ENCODE data around the gene PCSK6. TPM values are rescaled to one million over a fixed set of nuclear protein-coding genes. Genes with fewer than 3 reads are reported as not detected.

Gene PCSK6
- total and polyA plus RNA-seq, 2 donors from 2014 or later = 3.8 to 7.3 TPM

GRCh38 chr15:101454365-101454764 is 35.1 kb downstream of the PCSK6 start:
- H3K36me3 ChIP-seq (ENCODE audit: control insufficient read depth in 2 of 3, insufficient read depth in 3 of 3, low read length in 3 of 3) = no peaks in the 10 kb centered on the region
- H3K9ac ChIP-seq (ENCODE audit: low read length in 3 of 3) = no peak overlapping the region
- H3K27ac ChIP-seq (ENCODE audit: low read depth in 2 of 2, low read length in 2 of 2) = no peak overlapping the region
- H3K4me1 ChIP-seq (ENCODE audit: control insufficient read depth in 2 of 3, insufficient read depth in 2 of 3, low read depth in 1 of 3, low read length in 3 of 3) = peaks cover 0 to 5% (median 4%) of the 10 kb centered on the region in 3 donors
- no peaks in the 10 kb centered on the region for H3K9me3 ChIP-seq (ENCODE audit: control insufficient read depth in 2 of 3, insufficient read depth in 1 of 3, low read length in 3 of 3)
- no peak overlapping the region for H3K4me3 ChIP-seq (ENCODE audit: low read length in 3 of 3)
- FAIRE-seq (no peak), DNase-seq (no peak)
- TF ChIP-seq CTCF (IDR thresholded peaks at IDR 0.05; ENCODE audit: borderline replicate concordance, extremely low read depth, insufficient read depth) = no peak
- intact Hi-C loops (cut with DNase I) = no loop called here
- H3K27me3 ChIP-seq (ENCODE audit: control insufficient read depth, insufficient read depth, low read length) = no peaks in the 10 kb centered on the region

GRCh38 chr15:101453123-101454120 is 36.1 kb downstream of the PCSK6 start:
- Histone ChIP-seq H3K27me3 (ENCODE audit: control insufficient read depth, insufficient read depth, low read length) (no peaks in the 10 kb centered on the region), H3K4me1 (ENCODE audit: control insufficient read depth in 2 of 3, insufficient read depth in 2 of 3, low read depth in 1 of 3, low read length in 3 of 3) (peaks cover 0 to 5% (median 4%) of the 10 kb centered on the region in 3 donors), H3K27ac (ENCODE audit: low read depth in 2 of 2, low read length in 2 of 2) (no peak overlapping the region), H3K9me3 (ENCODE audit: control insufficient read depth in 2 of 3, insufficient read depth in 1 of 3, low read length in 3 of 3) (no peaks in the 10 kb centered on the region), H3K36me3 (ENCODE audit: control insufficient read depth in 2 of 3, insufficient read depth in 3 of 3, low read length in 3 of 3) (no peaks in the 10 kb centered on the region), H3K4me3 (ENCODE audit: low read length in 3 of 3) (no peak overlapping the region), H3K9ac (ENCODE audit: low read length in 3 of 3) (no peak overlapping the region)
- no peak for TF ChIP-seq CTCF (IDR thresholded peaks at IDR 0.05; ENCODE audit: borderline replicate concordance, extremely low read depth, insufficient read depth)
- DNase-seq (peak in 1 of 5 donors; percentile 53), FAIRE-seq (no peak)
- intact Hi-C loops (cut with DNase I) = no loop called here

- no peaks in the 10 kb centered on the region for H3K36me3 ChIP-seq (ENCODE audit: control insufficient read depth in 2 of 3, insufficient read depth in 3 of 3, low read length in 3 of 3)
- H3K27me3 ChIP-seq (ENCODE audit: control insufficient read depth, insufficient read depth, low read length) = no peaks in the 10 kb centered on the region
- H3K27ac ChIP-seq (ENCODE audit: low read depth in 2 of 2, low read length in 2 of 2) = no peak overlapping the region
- intact Hi-C loops (cut with DNase I) = no loop called here
- DNase-seq (peak in 1 of 5 donors; percentile 61), FAIRE-seq (no peak)
- TF ChIP-seq CTCF (IDR thresholded peaks at IDR 0.05; ENCODE audit: borderline replicate concordance, extremely low read depth, insufficient read depth) = no peak
- no peak overlapping the region for H3K9ac ChIP-seq (ENCODE audit: low read length in 3 of 3)
- H3K9me3 ChIP-seq (ENCODE audit: control insufficient read depth in 2 of 3, insufficient read depth in 1 of 3, low read length in 3 of 3) = no peaks in the 10 kb centered on the region
- H3K4me3 ChIP-seq (ENCODE audit: low read length in 3 of 3) = no peak overlapping the region
- peaks cover 0 to 5% (median 4%) of the 10 kb centered on the region in 3 donors for H3K4me1 ChIP-seq (ENCODE audit: control insufficient read depth in 2 of 3, insufficient read depth in 2 of 3, low read depth in 1 of 3, low read length in 3 of 3)
Observed at GRCh38 chr15:101452572-101452971, 36.9 kb downstream of the PCSK6 start.
